ENCODE data around the gene ZNF239.

GRCh38 chr10:43574906-43575305 lies 490 bp upstream of the ZNF239 start:
- TF ChIP-seq CTCF (conservative IDR thresholded peaks at IDR 0.05) (no peak), ZFX (IDR thresholded peaks at IDR 0.05) (no peak)
